HG02970 (cell line): Measurements from ENCODE around the gene DOP1B.

Experiments used
- ATAC-seq: cut with Tn5 transposase; IDR thresholded peaks from one replicate; pipeline ENCODE4 v1.9.1; 2021; ENCODE audit warnings: mild to moderate bottlenecking, moderate library complexity, moderate number of reproducible peaks; ENCODE audit not compliant: unreplicated experiment, low FRiP score

Gene DOP1B

DNA sequence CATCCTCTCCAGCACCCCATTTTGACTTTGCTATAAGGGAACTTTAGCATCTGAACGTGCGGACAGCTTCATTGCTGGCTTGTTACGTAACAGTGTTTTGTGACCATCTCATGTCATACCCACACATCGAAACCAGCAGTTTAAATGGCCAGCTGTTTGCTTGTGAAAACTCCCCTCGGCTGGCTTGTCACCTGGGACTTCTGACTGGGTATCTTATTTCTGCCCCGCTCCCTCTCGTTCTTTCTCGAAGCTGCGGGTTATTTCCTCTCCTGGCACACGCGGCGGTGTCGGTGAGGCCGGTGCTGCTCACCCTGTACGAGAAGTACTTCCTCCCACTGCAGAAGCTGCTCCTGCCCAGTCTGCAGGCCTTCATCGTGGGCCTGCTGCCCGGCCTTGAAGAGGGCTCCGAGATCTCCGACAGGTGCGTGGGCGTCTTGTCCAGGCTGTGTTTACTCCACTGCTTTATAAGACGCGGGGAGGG is 43.5 kb downstream of the DOP1B start:
- ATAC-seq: no peak

DNA sequence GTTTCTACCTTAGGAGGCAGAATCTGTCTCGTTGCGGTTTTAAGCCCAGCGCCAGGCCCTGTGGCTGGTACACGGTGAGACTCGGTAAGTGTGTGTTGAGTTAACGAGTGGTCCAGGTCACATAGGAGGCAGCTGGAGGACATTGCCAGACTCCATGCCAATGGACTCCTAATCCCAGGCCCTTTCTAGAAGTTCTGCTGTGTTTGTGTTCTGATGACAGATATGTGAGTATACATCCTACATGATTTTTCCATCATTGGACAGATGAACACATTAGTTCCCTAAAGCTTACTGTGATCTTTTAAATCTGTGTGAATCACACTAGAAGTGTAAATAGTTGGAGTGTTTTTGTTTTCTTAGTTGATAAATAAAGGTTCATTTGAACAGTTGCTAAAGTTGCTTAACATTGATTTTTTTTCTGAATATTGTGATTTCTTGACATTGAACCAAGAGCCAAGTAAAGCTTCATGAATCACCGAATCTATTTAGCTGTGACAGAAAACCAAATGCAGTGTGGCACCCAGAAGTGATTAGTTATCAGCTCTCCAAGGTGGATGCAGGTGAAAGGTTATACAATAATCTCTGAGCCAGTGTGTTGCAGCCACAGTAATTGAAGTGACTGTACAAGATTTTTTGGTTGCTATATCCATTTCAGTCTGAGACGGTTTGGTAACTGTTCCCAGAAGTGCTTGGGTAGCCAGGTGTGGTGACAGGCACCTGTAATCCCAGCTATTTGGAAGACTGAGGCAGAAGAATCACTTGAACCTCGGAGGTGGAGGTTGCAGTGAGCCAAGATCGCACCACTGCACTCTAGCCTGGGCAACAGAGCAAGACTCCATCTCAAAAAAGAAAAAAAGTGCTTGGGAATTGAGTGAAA is 46.3 kb downstream of the DOP1B start:
- no peak for ATAC-seq

DNA sequence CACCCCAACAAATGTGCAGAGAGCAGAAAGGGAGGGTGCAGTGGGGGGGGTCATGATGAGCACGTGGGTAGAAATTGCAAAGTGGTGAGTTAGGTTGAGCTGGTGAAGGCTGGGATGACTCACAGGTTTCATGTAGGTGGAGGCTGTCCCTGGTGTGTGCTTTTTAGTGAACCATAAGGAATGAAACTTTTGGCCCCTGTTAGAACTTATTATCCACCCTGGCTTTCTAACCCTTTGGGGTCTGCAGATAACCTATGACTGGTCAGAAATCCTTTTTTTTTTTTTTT is 46.9 kb downstream of the DOP1B start:
- ATAC-seq: no peak

DNA sequence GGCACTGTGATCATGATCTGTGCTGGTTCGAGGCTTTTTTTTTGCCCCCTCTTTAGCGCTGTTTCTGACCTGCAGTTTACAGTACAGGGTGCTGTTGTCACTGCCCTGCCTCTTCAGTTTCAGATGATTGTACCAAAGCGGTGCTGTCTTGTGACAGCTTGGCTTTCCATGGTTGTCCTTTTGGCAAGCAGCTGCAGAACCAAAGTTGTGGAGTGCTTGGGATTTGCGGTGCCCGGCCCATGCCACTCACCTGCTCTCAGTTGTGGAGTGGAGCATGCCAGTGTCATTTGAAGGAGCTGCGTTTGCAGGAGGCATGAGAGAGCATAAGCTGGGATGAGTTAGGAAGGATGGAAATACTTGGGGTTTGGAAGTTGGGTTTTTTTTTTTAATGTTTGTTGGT is 48.4 kb downstream of the DOP1B start:
- no peak for ATAC-seq

DNA sequence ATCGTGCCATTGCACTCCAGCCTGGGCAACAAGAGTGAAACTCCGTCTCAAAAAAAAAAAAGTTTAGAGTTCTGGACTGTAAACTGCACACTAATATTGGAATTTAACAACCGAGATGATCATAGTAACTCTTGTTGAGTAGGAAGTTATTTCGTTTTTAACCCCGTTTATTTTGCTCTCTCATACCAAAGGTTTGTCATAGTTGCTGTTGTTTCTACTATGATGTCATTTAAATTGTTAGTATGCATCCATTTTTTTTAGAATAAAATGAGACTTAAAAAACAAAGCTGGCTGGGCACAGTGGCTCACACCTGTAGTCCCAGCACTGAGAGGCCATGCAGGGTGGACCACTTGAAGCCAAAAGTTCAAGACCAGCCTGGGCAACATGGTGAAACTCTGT is 49.3 kb downstream of the DOP1B start:
- ATAC-seq: no peak
